K562 (cell line): ENCODE results near the gene SH3BP2. TPM values are rescaled to one million over a fixed set of nuclear protein-coding genes. Genes with fewer than 3 reads are reported as not detected.

Experiments used
- CBFA2T3 ChIP-seq: fragments of 450-650 bp; IDR thresholded peaks from 2 replicates; pipeline ENCODE4 v1.6.1; 2017
- MAFG ChIP-seq: fragments of 450-650 bp; conservative IDR thresholded peaks from 2 replicates; pipeline ENCODE4 v1.6.1; 2016; ENCODE audit warnings: missing genetic modification characterization, missing compliant biosample characterization
- MAZ ChIP-seq, 2 experiments: fragments of 450-650 bp in 1 of 2; sonication (generic) in 1 of 2; formaldehyde crosslinking; IDR thresholded peaks in 1 of 2; conservative IDR thresholded peaks in 1 of 2; 2 replicates each; pipeline versions ENCODE4 v1.4.0 to v1.5.0; 2020; ENCODE audit warnings: mild to moderate bottlenecking in 1 of 2, missing genetic modification reagents in 1 of 2
- POLR2B ChIP-seq: fragments of 450-650 bp; IDR thresholded peaks from 2 replicates; pipeline ENCODE4 v1.6.1; 2018; ENCODE audit warnings: low read depth; ENCODE audit not compliant: partially characterized antibody
- SMAD2 ChIP-seq: fragments of 150-350 bp; IDR thresholded peaks from 2 replicates; pipeline ENCODE4 v1.6.1; 2014; ENCODE audit warnings: low read depth, mild to moderate bottlenecking, low read length
- SMARCA4 ChIP-seq: fragments of 450-650 bp; IDR thresholded peaks from 2 replicates; pipeline ENCODE4 v1.6.1; 2016
- SNIP1 ChIP-seq: fragments of 450-650 bp; IDR thresholded peaks from 2 replicates; pipeline ENCODE4 v1.7.1; 2017; ENCODE audit warnings: low read depth, mild to moderate bottlenecking
- SRSF3 ChIP-seq: fragments of 200-400 bp; formaldehyde crosslinking; IDR thresholded peaks from 2 replicates; pipeline ENCODE4 v1.6.1; 2016; ENCODE audit warnings: mild to moderate bottlenecking, low read length, moderate library complexity; ENCODE audit not compliant: insufficient read depth
- ZNF143 ChIP-seq: sonication (generic); formaldehyde crosslinking; IDR thresholded peaks from 2 replicates; pipeline ENCODE4 v1.9.0; 2022; ENCODE audit warnings: mild to moderate bottlenecking, missing genetic modification reagents
- ZNF23 ChIP-seq: fragments of 250-450 bp; sonication (Bioruptor Pico); IDR thresholded peaks from 2 replicates; pipeline ENCODE4 v1.4.0; 2020; ENCODE audit warnings: mild to moderate bottlenecking
- ZNF707 ChIP-seq: fragments of 250-450 bp; sonication (Bioruptor Pico); conservative IDR thresholded peaks from 2 replicates; pipeline ENCODE4 v1.8.0; 2022; ENCODE audit warnings: inconsistent platforms, mild to moderate bottlenecking, moderate library complexity
- ZNF766 ChIP-seq: fragments of 200-800 bp; sonication (Bioruptor generic); conservative IDR thresholded peaks from 2 replicates; pipeline ENCODE4 v1.6.1; 2016; ENCODE audit warnings: missing genetic modification characterization, missing compliant biosample characterization
- ZNF77 ChIP-seq: fragments of 250-450 bp; sonication (Bioruptor Pico); IDR thresholded peaks from 2 replicates; pipeline ENCODE4 v1.5.0; 2020
- ZNF778 ChIP-seq: fragments of 450-650 bp; formaldehyde crosslinking; IDR thresholded peaks from 2 replicates; pipeline ENCODE4 v1.4.0; 2020; ENCODE audit warnings: mild to moderate bottlenecking, moderate library complexity
- ZNF780A ChIP-seq: fragments of 250-450 bp; sonication (Bioruptor Pico); IDR thresholded peaks from 2 replicates; pipeline ENCODE4 v1.5.0; 2021; ENCODE audit warnings: mild to moderate bottlenecking
- ZZZ3 ChIP-seq: fragments of 450-650 bp; IDR thresholded peaks from 2 replicates; pipeline ENCODE4 v1.6.1; 2016; ENCODE audit warnings: antibody characterized with exemption, mild to moderate bottlenecking, moderate library complexity
- polyA plus RNA-seq, 8 experiments: library from polyadenylated mRNA; depleted of rRNA in 4 of 8; stranded (reverse) in 5 of 8; unstranded in 3 of 8; fragments of >200 nt; fragmentation: Nextera tagmentation in 2 of 8; fragmentation: Illumina TruSeq in 1 of 8; extraction: Ambion mirVana in 2 of 8; extraction: Trizol in 1 of 8; gene quantifications; 2 replicates each; pipeline versions ENCODE4 v1.2.1 to v1.2.3, GENCODE V29; 2011 to 2014; ENCODE audit warnings: inconsistent platforms in 1 of 8, missing spikeins in 1 of 8
- total RNA-seq, 7 experiments: library from RNA; depleted of rRNA in 6 of 7; stranded (reverse); fragments of >200 nt in 6 of 7; fragmentation: Illumina TruSeq in 2 of 7; extraction: Trizol in 2 of 7; gene quantifications; 2 replicates each; pipeline versions ENCODE4 v1.2.1 to v1.2.3, GENCODE V29; 2011 to 2021; ENCODE audit warnings: low replicate concordance in 1 of 7
- TF ChIP-seq, protein P1 (sequence below), 2 experiments: fragments of 450-650 bp in 1 of 2; sonication (generic) in 1 of 2; formaldehyde crosslinking in 1 of 2; IDR thresholded peaks; 2 replicates each; pipeline versions ENCODE4 v1.7.1 to v1.9.0; 2016 to 2022; ENCODE audit warnings: inconsistent platforms in 1 of 2, mild to moderate bottlenecking in 1 of 2, missing genetic modification reagents in 1 of 2
- TF ChIP-seq, protein P2 (sequence below), 2 experiments: IDR thresholded peaks; 2 replicates each; pipeline ENCODE4 v1.6.1; 2011; ENCODE audit warnings: borderline replicate concordance in 1 of 2, control low read depth in 1 of 2, low read depth in 1 of 2, low read length in 1 of 2, mild to moderate bottlenecking in 1 of 2, mixed read lengths in 1 of 2, moderate library complexity in 1 of 2; ENCODE audit not compliant: insufficient read depth in 1 of 2, insufficient read length in 1 of 2, poor library complexity in 1 of 2, severe bottlenecking in 1 of 2; ENCODE audit errors: extremely low read depth in 1 of 2

Gene SH3BP2
- total and polyA plus RNA-seq, 9 of the 15 experiments (the other 6 are each of a cell fraction or from before 2014, with no cell fraction given): 0.34 to 16.0 (median 5.1) TPM

DNA sequence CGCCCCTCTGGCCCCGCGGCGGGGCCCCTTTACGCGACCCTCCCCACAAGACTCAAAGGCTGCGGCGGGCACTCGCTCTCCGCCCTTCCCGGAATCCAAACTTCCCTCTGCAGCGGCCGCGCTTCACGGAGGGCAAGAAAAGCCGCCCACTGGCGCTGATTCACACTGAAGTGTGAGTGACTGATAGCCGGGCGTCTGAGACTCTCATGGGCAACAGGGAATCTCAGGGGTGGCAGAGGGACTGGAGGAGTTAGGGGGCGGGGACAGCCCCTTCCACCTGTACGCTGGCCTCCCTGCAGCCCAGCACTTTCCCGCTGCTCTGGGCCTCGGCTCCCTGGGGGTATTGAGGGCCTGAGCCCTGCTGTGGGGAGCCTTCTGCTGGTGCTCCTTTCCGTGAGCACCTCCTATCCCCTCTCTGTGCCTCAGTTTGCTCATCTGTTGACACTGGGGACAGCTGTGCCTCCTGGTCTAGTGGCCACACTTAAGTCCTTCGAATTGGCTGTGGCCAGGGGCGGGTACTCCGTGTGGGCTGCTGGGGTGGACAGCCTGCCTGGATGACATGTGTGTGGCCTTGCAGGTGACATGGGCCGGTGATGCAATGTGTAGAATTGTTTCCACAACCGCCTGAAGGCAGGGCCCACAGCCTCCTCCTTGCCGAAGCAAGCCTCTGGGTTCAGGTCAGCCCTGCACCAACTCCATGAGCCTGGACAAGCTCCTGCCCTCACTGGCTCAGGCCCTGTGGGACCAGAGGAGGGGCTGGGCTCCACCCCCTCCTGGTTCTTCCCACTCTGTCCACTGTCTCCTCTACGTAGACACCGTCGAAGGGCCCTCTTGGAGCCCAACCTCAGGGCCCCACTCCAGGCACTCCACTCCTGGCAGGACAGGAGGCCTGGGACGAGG is 951 bp downstream of the SH3BP2 start (continued):
- TF ChIP-seq, protein P1, sequence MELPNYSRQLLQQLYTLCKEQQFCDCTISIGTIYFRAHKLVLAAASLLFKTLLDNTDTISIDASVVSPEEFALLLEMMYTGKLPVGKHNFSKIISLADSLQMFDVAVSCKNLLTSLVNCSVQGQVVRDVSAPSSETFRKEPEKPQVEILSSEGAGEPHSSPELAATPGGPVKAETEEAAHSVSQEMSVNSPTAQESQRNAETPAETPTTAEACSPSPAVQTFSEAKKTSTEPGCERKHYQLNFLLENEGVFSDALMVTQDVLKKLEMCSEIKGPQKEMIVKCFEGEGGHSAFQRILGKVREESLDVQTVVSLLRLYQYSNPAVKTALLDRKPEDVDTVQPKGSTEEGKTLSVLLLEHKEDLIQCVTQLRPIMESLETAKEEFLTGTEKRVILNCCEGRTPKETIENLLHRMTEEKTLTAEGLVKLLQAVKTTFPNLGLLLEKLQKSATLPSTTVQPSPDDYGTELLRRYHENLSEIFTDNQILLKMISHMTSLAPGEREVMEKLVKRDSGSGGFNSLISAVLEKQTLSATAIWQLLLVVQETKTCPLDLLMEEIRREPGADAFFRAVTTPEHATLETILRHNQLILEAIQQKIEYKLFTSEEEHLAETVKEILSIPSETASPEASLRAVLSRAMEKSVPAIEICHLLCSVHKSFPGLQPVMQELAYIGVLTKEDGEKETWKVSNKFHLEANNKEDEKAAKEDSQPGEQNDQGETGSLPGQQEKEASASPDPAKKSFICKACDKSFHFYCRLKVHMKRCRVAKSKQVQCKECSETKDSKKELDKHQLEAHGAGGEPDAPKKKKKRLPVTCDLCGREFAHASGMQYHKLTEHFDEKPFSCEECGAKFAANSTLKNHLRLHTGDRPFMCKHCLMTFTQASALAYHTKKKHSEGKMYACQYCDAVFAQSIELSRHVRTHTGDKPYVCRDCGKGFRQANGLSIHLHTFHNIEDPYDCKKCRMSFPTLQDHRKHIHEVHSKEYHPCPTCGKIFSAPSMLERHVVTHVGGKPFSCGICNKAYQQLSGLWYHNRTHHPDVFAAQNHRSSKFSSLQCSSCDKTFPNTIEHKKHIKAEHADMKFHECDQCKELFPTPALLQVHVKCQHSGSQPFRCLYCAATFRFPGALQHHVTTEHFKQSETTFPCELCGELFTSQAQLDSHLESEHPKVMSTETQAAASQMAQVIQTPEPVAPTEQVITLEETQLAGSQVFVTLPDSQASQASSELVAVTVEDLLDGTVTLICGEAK (IDR thresholded peaks at IDR 0.05): no peak; the same call in 1 of the 2 replicates
- TF ChIP-seq, protein P1 (CRISPR knock-in tag; IDR thresholded peaks at IDR 0.05): no peak
- no peak for TF ChIP-seq MAFG (tag)
- TF ChIP-seq ZNF143 (CRISPR knock-in tag): 0 out of 2 replicates have a peak, but pooled peaks have one; percentile 29
- TF ChIP-seq ZNF778 (CRISPR knock-in tag): no peak
- no peak for TF ChIP-seq ZNF77 (CRISPR knock-in tag)
- no peak for TF ChIP-seq SNIP1
- TF ChIP-seq SMARCA4: no peak
- TF ChIP-seq ZNF766 (CRISPR knock-in tag): no peak
- no peak for TF ChIP-seq SRSF3
- TF ChIP-seq, protein P2, sequence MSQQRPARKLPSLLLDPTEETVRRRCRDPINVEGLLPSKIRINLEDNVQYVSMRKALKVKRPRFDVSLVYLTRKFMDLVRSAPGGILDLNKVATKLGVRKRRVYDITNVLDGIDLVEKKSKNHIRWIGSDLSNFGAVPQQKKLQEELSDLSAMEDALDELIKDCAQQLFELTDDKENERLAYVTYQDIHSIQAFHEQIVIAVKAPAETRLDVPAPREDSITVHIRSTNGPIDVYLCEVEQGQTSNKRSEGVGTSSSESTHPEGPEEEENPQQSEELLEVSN (IDR thresholded peaks at IDR 0.05; ENCODE audit: borderline replicate concordance in 1 of 2, extremely low read depth in 1 of 2, insufficient read depth in 1 of 2, insufficient read length in 1 of 2, low read depth in 1 of 2, low read length in 1 of 2, poor library complexity in 1 of 2, severe bottlenecking in 1 of 2): peak; percentile 34 to 37
- no peak for TF ChIP-seq SMAD2
- no peak for TF ChIP-seq ZNF707 (CRISPR knock-in tag)
- no peak for TF ChIP-seq ZNF23 (CRISPR knock-in tag)
- no peak; the same call in 1 of the 2 replicates for TF ChIP-seq CBFA2T3
- TF ChIP-seq ZNF780A (CRISPR knock-in tag): no peak
- TF ChIP-seq POLR2B: no peak
- no peak for TF ChIP-seq ZZZ3
- peak in 1 of 2 experiments; percentile 49; a peak in 3 of 4 replicates for TF ChIP-seq MAZ (CRISPR knock-in tag; conservative IDR thresholded peaks at IDR 0.05 in 1 of 2, IDR thresholded peaks at IDR 0.05 in 1 of 2)
